GM19043 (cell line): ENCODE results near the gene SGCD.

Source experiments
- ATAC-seq: cut with Tn5 transposase; IDR thresholded peaks from one replicate; pipeline ENCODE4 v1.9.1; 2021; ENCODE audit warnings: low read depth; ENCODE audit not compliant: unreplicated experiment

The SGCD gene

DNA sequence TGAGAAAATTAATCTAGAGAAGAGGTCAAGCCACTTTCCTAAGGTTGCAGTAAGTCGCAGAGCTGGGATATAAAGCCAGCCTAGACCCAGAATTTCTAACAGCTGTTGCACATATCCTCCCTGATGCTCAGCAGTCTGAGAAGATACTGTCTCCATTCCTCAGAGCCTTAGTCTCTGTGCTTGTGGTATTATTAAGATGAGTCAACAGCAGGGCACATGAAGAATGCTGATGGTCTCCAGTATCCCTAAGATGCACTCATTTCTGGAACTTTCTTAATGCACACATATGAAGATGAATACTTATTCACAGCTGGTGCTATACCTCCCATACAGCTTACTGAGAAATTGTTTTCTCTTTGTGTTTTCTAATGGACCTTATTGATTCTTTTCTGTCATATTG, 32.5 kb downstream of the SGCD start:
- ATAC-seq = no peak

DNA sequence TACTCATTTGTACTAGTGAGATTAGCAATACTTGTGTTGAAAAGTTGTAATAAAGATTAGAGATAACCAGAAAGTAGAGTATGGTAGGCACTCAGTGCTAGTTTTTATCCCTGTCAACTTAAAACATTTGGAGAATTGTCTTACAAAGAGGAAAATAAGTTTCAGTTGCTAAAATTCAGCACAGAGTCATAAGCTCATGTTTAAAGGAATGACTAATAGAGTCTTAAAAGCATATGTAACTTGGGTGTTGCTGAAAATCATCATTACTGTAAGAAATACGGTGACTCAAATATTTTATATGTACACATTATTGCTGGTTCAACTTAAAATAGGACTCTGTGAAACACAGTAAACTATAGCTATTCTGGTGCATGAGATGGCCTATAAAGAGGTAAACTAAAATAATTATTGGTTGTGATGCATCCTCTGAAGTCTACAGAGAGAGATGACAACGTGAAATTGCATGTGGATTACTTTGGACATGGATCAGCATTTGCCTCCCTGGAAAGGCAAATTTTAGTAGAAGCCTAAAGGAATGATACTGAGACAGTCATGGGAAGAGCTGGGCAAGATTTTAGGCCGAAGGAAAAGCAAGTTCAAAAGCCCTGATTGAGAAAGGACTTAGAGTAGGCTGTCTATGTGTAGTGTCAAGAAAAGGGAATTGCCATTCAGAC, 34.6 kb downstream of the SGCD start:
- ATAC-seq = no peak

DNA sequence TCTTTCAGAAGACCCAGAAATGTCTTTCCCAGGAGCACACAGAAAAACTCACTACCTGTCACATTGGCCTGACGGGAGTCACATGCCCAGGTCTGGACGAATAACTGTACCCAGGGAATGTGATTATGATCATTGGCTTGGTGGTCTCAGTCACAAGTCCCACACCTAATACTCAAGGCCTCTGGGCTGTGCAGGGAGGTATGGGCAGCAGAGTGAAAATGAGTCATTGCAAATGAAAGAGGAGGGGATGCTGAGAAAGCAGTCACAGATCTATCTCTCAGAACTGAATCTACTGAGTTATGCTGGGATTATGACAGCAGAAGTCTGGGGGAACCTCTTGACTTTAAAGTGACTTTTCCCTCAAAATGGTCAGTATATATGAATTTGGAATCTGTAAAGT, 36.9 kb downstream of the SGCD start:
- no peak for ATAC-seq

DNA sequence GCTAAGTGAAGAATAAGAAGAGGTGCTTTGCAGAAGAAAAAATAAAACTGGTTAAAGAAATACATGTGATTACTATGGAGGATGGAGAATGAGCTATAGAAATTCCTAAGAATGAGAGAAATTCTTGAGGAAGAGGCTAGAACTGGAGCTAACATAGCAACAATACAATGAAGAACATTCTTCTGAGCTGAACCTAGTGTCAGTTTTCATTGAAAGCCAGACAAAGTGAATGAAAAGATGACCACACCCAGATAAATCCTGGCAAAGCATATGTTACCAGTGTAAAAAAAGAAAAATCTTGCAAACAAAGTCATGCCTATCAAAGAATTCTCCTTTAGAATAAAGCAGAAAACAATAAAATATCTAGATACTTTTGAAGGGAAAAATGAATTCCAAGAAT, 39.6 kb downstream of the SGCD start:
- ATAC-seq = no peak

DNA sequence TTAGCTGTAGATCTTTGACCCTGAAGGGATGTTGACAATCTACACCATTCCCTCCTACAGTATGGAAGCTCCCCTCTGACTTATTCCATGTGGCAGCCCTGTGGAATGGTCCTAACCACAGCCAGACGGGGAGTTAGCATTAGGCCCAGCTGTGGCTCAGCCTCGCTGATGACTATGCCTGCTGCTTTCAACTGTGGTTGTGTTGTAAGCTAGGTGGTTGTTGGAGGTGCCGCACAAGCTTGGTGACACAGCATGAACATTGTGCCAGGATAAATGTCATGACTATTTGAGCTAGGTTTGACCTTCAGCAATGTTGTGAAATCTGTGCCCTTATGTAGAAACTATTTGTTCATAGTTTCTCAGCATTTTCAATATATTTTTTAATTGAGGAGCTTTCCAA, 40.6 kb downstream of the SGCD start:
- ATAC-seq = no peak

DNA sequence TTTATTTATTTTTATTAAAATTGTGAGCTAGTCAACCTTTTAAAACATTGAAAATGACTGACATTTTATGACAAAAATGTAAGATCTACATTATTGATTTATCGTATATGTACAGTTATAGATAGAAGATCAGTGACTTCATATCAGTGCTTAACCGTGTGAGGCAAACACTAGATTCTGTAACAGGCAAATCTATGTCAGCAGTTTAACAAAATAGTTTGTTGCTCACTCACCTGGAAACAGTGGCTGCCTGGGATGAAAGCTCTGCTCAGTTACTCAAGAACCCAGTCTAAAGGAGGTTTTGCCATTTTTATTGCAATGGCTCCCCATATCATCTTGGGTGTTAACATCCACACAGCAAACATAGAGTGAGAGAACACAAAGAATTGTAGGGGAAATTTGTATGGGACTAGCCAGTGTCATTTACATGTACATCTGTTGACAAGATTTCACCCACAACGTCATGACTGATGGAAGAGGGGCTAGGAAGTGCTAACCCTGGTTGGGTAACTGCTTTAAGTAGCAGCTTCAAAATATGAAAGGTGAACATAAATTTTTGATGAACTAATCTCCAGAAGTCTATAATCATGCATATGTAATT, 49.0 kb downstream of the SGCD start:
- ATAC-seq = peak; percentile 38

DNA sequence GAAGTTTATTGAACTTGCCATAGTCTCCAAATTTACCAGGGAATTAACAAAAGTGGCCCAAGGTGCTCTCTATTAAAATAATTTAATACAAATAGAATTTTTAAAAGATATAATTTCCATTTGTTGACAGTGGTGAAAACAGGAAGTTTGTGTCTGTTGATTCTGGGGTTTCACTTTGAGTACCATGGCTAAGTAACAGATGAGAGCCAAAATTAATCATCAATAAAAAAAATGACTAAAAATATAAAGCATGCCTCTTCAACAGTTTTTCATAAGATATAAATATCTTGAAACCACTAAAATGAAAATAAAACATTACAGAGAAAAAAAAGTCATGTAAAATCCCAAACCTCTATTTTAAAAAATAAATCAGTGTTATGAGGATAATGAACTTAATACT, 49.8 kb downstream of the SGCD start:
- peak; percentile 72 for ATAC-seq

DNA sequence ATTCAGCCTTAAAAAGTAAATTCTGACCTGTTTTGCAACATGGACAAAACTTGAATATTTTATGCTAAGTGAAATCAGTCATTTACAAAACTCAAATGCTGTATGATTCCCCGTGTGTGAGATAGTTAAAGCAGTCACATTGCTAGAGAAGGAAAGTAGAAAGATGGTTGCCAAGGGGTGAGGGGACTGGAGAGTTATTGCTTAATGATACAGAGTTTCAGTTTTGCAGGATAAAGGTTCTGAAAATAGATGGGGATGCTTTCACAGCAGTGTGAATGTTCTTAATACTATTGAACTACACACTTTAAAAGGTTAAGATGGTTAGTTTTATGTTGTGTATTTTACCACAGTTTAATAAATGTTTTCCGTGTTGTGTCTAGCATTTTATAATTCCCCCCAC, 51.2 kb downstream of the SGCD start:
- ATAC-seq = peak; percentile 32

DNA sequence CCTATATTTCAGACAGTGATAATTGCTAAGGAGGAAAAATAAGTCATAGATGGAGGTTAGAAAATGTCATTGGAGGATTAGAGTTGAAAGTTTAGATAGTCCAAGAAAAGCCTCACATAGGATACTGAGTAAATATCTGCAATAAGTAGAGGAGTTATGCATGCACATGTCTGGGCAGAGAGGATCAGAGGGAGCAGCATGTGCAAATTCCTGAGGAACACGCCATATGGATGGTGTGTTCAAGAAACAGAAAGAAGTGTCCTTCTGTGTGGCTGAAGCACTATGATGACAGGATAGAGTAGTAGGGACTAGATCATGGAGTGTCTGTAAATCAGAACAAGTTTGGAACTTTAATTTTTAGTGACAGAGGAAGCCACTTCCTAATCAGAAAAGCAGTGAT, 52.2 kb downstream of the SGCD start:
- no peak for ATAC-seq

DNA sequence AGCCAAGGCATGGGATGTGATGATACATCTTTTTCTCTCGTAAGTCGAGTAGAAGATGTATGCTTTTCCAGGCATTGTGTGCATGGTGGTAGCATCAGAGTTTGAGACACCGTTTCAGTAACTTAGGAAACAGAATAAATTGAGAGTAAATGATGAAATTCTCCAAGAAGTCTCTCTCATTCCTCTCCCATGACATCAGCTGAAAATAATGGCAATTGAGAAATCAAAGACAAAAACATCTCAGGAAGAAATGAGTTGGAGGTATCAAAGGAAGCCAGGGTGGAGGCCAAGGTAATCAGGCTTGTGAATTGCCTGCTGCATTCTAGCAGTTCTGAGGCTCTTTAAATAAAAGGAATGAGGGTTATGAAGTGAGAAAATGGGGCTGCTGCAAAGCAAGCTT, 53.9 kb downstream of the SGCD start:
- ATAC-seq = no peak

DNA sequence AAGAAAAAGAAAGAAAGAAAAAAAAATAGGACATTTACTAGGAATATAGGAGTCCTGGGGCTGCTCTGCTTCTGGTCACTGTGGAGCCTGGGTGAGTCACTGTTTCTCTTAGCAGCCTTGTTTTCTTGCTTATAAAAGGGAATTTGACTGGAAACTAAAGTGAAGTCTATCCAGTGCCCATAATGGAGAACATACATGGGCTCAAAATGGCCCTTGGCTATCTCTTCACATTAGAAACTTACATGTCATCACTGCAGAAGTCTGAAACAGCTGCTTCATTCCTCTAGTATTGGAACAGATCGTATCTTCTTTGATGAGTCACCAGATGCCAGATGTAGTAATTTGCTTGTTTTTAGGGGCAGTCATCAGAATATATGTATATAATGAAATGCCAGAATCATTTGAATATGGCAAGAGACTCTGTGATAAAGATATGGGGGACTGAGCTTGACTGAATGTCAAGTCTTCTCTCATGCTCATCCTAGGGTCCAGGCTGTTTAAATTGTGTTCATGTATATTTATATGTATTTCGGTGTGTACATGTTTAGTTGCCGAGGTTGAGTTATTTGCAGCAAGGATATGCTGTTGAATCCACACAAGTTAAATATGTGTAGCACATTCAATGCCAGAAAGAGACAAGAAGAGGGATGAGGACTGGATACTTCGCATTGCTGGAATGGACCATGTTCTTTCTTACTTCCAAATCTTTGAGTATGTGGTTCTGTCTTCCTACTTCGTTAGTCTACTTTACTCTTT, 56.7 kb downstream of the SGCD start:
- no peak for ATAC-seq

DNA sequence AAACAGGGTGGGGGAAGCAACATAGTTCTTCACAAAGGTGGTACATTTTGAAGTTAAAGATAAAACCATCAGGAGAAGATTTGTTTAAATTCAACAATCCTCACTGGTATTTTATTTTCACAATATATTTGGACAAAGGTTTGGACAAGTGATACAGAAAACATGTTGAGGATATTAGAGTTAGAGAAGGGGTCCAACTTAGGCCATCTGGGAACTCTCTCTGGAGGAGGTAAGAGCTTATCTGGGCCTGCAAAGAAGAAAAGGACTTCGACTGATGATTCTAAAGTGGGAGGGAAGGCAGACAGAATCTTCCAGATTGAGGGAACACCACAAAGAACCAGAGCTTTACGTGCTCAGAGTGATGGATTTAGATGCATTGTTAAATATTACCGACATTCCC, 58.5 kb downstream of the SGCD start:
- ATAC-seq = no peak

DNA sequence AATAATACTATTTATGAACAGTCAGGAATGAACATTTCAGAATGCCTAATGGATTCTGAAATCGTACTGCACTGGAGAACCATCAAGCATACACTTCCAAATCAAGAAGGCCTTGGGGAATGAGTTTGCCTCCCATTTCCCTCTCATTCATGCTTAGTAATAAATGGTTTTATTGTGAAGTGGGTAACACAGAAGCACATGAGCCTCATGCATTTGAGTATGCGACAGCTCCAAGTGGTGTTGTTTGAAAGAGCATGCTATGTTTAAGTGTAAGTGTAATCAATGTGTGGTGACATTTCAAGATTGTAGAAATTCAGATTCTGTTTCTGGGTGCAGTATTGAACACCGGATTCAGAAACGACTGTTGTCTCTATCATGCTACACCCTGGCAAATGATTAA, 60.0 kb downstream of the SGCD start:
- no peak for ATAC-seq

DNA sequence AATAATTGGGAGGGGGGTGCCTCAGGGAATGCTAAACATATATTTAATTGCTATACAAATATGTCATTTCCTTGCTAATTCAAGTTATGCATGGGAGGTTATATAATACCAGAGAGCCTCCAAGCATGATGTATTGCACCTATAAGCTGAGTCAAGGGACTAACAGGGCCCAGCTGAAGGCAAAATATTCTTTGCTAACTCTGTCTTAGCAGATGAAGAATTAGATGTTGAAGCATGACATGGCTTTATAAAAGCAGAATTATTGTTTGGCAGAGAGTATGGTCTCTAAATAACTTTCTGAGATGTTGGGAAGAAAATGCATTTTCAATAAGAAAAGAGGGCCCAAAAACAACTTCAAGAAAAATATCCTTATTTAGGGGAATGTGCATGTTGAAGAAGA, 60.4 kb downstream of the SGCD start:
- ATAC-seq = no peak

DNA sequence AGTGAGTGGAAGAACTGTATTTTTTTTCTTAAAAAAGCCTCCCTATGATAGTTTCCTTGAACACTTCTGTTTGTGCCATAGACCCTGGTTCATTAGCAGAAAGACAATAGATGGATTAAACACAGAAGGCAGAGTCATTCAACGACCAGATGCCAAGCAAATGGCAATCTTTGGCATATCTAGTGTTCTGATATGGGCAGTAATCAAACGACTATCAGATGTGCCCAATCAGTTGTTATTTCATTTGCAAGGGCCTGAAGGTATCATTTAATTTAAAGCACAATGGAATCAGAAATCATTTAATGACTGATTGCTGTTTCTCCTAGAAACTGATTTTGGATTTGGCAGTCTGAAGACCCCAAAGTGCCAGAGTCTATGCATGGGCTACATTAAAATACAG, 61.3 kb downstream of the SGCD start:
- no peak for ATAC-seq

DNA sequence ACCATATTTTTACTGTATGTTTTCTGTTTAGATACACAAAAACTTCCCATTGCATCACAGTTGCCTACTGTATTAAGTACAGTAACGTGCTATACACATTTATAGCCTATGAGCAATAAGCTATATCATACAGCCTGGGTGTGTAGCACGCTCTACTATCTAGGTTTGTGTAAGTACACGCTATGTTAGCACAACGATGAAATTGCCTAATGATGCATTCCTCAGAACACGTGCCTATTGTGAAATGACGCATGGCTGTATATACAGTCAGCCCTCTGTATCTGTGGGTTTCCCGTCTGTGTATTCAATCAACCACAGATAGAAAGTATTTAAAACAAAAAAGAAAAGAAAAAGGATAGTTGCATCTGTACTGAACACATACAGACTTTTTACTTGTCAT, 64.2 kb downstream of the SGCD start:
- ATAC-seq = no peak

DNA sequence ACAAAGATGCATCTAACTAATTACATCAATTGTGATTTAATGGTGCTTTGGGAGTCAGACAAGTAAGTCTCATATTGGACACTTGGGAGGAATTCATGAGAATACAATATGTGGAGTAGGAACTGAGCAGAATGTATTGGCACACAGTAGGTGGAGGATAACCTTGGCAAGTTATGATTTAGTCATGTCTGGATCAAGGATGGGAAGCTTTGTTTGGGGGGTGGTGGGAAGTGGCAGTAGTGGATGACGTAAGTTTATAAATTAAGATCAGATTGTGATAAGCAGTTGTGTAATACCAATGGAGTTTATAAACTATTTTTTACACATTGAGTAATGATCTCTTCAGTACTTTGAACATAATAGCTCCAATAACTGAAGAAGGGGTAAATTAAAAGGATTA, 67.0 kb downstream of the SGCD start:
- ATAC-seq = no peak

DNA sequence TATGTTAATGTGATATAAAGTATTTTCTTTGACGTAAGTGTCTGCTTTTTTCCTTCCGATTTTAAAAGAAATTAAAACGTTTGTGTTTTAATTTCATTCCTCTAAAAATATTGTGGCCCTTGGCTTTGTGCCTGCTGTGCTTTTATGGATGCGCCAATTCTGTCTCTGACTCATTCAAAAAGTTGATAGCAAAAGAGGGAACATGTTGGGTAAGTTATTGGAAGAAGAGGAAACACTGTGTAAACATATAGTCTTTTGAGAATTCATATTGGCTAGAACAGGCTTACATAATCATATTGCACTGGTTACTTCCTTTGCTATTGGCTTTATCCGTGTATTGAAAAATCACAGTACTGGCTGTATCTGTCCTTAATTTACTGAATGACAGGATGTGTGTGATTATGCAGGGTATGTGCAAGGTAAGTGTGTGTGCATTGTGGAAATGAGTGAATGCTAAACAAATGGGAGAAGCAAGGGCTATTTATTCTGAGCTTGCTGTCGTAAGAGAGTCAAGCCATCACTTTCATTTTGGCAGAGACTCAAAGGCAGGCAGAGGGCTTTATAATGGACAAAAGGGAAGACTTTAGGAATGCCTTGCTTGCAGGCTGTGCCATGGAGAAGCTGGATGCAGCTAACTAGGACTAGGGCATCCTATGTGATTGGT, 67.8 kb downstream of the SGCD start:
- ATAC-seq = no peak

DNA sequence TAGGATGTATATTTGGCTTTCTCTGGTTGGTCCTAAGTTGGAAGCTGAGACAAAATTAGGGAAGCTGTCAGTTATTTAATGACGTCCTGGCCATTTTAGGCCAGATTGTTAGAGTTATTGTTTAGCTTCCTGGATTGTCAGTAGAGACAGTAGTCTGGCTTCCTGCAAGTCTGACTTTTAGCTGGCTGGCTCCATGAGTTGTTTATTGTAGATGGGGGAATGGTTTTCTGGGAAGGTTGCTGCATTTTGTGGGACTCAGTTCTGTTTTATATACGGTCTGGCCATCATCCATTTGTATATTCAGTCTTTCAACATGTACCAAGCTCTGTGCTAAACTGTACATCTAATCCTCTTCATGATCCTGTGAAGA, 68.3 kb downstream of the SGCD start:
- no peak for ATAC-seq

DNA sequence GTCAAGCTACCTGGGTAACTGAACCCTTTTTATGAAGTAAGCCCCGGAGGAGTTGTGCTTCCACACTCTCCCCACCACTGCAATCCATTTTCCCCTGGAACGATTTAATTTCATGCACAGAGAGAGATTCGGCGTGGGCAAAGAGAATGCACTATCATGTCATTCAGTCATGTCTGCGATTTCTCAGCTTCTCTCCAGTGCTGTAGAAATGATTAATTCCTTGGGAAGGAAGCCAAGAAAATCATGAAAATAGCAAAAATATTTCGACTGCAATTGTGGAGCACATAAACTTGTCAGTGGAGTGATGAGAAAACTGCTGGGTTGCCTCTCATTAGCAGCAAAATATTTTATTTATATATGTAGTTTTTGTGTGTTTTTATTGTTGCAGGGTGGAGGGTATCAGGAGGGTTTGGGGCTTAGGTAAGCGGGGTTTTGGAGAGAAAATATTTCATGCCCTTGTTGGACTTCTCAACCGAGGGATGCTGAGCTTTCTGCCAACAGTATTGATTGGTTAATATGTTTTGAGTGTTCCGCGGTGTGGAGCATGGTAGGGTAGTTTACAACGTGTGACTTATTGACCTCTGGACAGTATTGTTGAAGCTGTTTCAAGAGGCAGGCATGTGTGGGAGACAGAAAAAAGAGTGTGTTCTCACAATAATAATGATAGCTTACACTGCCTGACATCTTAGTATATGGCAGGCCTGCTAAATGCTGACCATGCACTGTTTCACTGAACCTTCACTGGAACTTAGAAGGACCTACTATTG, 69.3 kb downstream of the SGCD start:
- ATAC-seq = no peak

DNA sequence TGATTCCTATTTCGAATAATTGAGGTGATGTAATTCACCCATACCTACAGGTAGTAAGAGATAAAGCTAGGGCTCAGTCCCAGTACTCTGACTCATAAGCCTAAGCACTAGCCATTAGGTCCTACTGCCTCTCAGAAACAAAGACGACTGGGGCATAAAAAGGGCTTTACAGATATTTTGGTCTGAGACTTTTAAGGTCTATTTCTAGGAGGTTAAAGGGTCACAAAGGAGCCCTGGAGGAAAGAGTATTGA, 69.8 kb downstream of the SGCD start:
- no peak for ATAC-seq
